ENCODE data around the gene ZSWIM3. TPM values are rescaled to one million over a fixed set of nuclear protein-coding genes. Genes with fewer than 3 reads are reported as not detected.

Gene ZSWIM3
- total and polyA plus RNA-seq, 2 of the 13 experiments (the other 11 are each of a cell fraction or from before 2014, with no cell fraction given) = 5.2 to 5.8 TPM

DNA sequence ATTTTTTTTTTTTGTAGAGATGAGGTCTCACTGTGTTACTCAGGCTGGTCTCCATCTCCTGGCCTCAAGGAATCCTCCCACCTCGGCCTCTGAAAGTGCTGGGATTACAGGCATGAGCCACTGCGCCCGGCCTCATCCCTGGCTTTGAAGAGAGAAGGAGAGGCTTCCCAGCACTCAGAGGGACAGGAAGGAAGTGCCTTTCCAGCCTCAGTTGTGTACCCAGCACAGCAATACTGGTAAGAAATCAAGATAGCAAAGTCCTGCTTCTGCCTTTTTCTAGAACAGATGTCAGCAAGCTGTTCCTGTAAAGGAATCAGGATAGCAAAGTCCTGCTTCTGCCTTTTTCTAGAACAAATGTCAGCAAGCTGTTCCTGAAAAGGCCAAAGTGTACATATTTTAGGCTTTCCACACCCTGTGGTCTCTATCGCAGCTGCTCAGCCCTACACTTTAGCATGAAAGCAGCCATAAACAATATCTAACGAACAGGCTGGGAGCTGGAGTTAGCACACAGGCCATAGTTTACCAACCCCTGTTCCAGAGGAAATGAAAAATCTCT lies 60.8 kb downstream of the ZSWIM3 start (continued):
- TF ChIP-seq CREM (IDR thresholded peaks at IDR 0.05) (no peak), CREM (CRISPR knock-in tag; IDR thresholded peaks at IDR 0.05) (no peak), RFXANK (CRISPR knock-in tag; IDR thresholded peaks at IDR 0.05) (no peak), ERF (CRISPR knock-in tag; IDR thresholded peaks at IDR 0.05) (peak; percentile 17; the same call in 1 of the 2 replicates), GABPA (IDR thresholded peaks at IDR 0.05; ENCODE audit: low read depth, low read length) (no peak), GABPA (CRISPR knock-in tag; IDR thresholded peaks at IDR 0.05; ENCODE audit: low read depth) (peak; percentile 35; the same call in 1 of the 2 replicates), ZNF615 (CRISPR knock-in tag; IDR thresholded peaks at IDR 0.05; ENCODE audit: borderline replicate concordance) (no peak), NFYB (CRISPR knock-in tag; IDR thresholded peaks at IDR 0.05) (no peak), ZNF12 (CRISPR knock-in tag; IDR thresholded peaks at IDR 0.05) (0 out of 2 replicates have a peak, but pooled peaks have one; percentile 21), KLF12 (CRISPR knock-in tag; IDR thresholded peaks at IDR 0.05; ENCODE audit: borderline replicate concordance) (peak; percentile 54; the same call in 1 of the 2 replicates), ZNF781 (CRISPR knock-in tag; IDR thresholded peaks at IDR 0.05; ENCODE audit: borderline replicate concordance, not compliant biosample characterization) (peak; percentile 19)
- TF ChIP-seq, protein P1, sequence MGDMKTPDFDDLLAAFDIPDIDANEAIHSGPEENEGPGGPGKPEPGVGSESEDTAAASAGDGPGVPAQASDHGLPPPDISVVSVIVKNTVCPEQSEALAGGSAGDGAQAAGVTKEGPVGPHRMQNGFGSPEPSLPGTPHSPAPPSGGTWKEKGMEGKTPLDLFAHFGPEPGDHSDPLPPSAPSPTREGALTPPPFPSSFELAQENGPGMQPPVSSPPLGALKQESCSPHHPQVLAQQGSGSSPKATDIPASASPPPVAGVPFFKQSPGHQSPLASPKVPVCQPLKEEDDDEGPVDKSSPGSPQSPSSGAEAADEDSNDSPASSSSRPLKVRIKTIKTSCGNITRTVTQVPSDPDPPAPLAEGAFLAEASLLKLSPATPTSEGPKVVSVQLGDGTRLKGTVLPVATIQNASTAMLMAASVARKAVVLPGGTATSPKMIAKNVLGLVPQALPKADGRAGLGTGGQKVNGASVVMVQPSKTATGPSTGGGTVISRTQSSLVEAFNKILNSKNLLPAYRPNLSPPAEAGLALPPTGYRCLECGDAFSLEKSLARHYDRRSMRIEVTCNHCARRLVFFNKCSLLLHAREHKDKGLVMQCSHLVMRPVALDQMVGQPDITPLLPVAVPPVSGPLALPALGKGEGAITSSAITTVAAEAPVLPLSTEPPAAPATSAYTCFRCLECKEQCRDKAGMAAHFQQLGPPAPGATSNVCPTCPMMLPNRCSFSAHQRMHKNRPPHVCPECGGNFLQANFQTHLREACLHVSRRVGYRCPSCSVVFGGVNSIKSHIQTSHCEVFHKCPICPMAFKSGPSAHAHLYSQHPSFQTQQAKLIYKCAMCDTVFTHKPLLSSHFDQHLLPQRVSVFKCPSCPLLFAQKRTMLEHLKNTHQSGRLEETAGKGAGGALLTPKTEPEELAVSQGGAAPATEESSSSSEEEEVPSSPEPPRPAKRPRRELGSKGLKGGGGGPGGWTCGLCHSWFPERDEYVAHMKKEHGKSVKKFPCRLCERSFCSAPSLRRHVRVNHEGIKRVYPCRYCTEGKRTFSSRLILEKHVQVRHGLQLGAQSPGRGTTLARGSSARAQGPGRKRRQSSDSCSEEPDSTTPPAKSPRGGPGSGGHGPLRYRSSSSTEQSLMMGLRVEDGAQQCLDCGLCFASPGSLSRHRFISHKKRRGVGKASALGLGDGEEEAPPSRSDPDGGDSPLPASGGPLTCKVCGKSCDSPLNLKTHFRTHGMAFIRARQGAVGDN (CRISPR knock-in tag; IDR thresholded peaks at IDR 0.05) = peak; percentile 38; the same call in 1 of the 2 replicates
- TF ChIP-seq, protein P2, sequence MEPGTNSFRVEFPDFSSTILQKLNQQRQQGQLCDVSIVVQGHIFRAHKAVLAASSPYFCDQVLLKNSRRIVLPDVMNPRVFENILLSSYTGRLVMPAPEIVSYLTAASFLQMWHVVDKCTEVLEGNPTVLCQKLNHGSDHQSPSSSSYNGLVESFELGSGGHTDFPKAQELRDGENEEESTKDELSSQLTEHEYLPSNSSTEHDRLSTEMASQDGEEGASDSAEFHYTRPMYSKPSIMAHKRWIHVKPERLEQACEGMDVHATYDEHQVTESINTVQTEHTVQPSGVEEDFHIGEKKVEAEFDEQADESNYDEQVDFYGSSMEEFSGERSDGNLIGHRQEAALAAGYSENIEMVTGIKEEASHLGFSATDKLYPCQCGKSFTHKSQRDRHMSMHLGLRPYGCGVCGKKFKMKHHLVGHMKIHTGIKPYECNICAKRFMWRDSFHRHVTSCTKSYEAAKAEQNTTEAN (CRISPR knock-in tag; conservative IDR thresholded peaks at IDR 0.05) = 0 out of 2 replicates have a peak, but pooled peaks have one; percentile 22
- TF ChIP-seq, protein P3, sequence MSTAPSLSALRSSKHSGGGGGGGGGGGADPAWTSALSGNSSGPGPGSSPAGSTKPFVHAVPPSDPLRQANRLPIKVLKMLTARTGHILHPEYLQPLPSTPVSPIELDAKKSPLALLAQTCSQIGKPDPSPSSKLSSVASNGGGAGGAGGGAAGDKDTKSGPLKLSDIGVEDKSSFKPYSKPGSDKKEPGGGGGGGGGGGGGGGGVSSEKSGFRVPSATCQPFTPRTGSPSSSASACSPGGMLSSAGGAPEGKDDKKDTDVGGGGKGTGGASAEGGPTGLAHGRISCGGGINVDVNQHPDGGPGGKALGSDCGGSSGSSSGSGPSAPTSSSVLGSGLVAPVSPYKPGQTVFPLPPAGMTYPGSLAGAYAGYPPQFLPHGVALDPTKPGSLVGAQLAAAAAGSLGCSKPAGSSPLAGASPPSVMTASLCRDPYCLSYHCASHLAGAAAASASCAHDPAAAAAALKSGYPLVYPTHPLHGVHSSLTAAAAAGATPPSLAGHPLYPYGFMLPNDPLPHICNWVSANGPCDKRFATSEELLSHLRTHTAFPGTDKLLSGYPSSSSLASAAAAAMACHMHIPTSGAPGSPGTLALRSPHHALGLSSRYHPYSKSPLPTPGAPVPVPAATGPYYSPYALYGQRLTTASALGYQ (CRISPR knock-in tag; IDR thresholded peaks at IDR 0.05) = 0 out of 2 replicates have a peak, but pooled peaks have one; percentile 27
- TF ChIP-seq, protein P4, sequence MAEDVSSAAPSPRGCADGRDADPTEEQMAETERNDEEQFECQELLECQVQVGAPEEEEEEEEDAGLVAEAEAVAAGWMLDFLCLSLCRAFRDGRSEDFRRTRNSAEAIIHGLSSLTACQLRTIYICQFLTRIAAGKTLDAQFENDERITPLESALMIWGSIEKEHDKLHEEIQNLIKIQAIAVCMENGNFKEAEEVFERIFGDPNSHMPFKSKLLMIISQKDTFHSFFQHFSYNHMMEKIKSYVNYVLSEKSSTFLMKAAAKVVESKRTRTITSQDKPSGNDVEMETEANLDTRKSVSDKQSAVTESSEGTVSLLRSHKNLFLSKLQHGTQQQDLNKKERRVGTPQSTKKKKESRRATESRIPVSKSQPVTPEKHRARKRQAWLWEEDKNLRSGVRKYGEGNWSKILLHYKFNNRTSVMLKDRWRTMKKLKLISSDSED (CRISPR knock-in tag; IDR thresholded peaks at IDR 0.05) = no peak
- TF ChIP-seq, protein P5, sequence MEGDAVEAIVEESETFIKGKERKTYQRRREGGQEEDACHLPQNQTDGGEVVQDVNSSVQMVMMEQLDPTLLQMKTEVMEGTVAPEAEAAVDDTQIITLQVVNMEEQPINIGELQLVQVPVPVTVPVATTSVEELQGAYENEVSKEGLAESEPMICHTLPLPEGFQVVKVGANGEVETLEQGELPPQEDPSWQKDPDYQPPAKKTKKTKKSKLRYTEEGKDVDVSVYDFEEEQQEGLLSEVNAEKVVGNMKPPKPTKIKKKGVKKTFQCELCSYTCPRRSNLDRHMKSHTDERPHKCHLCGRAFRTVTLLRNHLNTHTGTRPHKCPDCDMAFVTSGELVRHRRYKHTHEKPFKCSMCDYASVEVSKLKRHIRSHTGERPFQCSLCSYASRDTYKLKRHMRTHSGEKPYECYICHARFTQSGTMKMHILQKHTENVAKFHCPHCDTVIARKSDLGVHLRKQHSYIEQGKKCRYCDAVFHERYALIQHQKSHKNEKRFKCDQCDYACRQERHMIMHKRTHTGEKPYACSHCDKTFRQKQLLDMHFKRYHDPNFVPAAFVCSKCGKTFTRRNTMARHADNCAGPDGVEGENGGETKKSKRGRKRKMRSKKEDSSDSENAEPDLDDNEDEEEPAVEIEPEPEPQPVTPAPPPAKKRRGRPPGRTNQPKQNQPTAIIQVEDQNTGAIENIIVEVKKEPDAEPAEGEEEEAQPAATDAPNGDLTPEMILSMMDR (CRISPR knock-in tag; IDR thresholded peaks at IDR 0.05) = no peak
- TF ChIP-seq, protein P6, sequence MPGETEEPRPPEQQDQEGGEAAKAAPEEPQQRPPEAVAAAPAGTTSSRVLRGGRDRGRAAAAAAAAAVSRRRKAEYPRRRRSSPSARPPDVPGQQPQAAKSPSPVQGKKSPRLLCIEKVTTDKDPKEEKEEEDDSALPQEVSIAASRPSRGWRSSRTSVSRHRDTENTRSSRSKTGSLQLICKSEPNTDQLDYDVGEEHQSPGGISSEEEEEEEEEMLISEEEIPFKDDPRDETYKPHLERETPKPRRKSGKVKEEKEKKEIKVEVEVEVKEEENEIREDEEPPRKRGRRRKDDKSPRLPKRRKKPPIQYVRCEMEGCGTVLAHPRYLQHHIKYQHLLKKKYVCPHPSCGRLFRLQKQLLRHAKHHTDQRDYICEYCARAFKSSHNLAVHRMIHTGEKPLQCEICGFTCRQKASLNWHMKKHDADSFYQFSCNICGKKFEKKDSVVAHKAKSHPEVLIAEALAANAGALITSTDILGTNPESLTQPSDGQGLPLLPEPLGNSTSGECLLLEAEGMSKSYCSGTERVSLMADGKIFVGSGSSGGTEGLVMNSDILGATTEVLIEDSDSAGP (CRISPR knock-in tag; IDR thresholded peaks at IDR 0.05; ENCODE audit: borderline replicate concordance) = no peak

Measured in HepG2 (cell line).